NCI-H2107 treated with DMSO at 0.1 percent for 48 hours (cell line): ENCODE data around the gene NFKBIZ.

Source experiments
- DNase-seq: peaks from one replicate; lab custom pipeline; 2025; ENCODE audit not compliant: unreplicated experiment; lab: John Stamatoyannopoulos, UW

The NFKBIZ gene

GRCh38 chr3:101825904-101826445, 23.3 kb upstream of the NFKBIZ start:
- no peak for DNase-seq

- peak; percentile 62 for DNase-seq
These were observed 21.8 kb upstream of the NFKBIZ start for GRCh38 chr3:101827211-101828174.

GRCh38 chr3:101828276-101828675, 21.0 kb upstream of the NFKBIZ start:
- DNase-seq: peak; percentile 38

- DNase-seq: no peak
These were observed 20.4 kb upstream of the NFKBIZ start for GRCh38 chr3:101828691-101829436.

- no peak for DNase-seq
These were observed 19.9 kb upstream of the NFKBIZ start for GRCh38 chr3:101829437-101829830.

GRCh38 chr3:101829874-101830273, 19.4 kb upstream of the NFKBIZ start:
- no peak for DNase-seq

GRCh38 chr3:101833446-101833974, 15.8 kb upstream of the NFKBIZ start:
- DNase-seq: no peak

- no peak for DNase-seq
These were observed 13.6 kb upstream of the NFKBIZ start for GRCh38 chr3:101835676-101836075.

GRCh38 chr3:101836160-101836559, 13.2 kb upstream of the NFKBIZ start:
- no peak for DNase-seq

- DNase-seq: peak; percentile 75
These were observed 12.4 kb upstream of the NFKBIZ start for GRCh38 chr3:101836652-101837598.

- no peak for DNase-seq
These were observed 10.6 kb upstream of the NFKBIZ start for GRCh38 chr3:101838691-101839090.

- no peak for DNase-seq
These were observed 9.2 kb upstream of the NFKBIZ start for GRCh38 chr3:101840066-101840465.

GRCh38 chr3:101842245-101842934, 6.9 kb upstream of the NFKBIZ start:
- DNase-seq: no peak

- no peak for DNase-seq
These were observed 6.4 kb upstream of the NFKBIZ start for GRCh38 chr3:101842935-101843330.

- DNase-seq: no peak
These were observed 3.9 kb upstream of the NFKBIZ start for GRCh38 chr3:101845425-101845824.

GRCh38 chr3:101846709-101847108, 2.6 kb upstream of the NFKBIZ start:
- DNase-seq: no peak

- DNase-seq: no peak
These were observed 2.0 kb upstream of the NFKBIZ start for GRCh38 chr3:101847328-101847727.

GRCh38 chr3:101848326-101848725, 988 bp upstream of the NFKBIZ start:
- DNase-seq: no peak

GRCh38 chr3:101849714-101850245, 466 bp downstream of the NFKBIZ start:
- DNase-seq: no peak
